NOMO-1 treated with dmso at 0.1 percent for 144 hours (cell line): Measurements from ENCODE around the gene GREM2.

Experiments
- DNase-seq: peaks from one replicate; lab custom pipeline; 2025; ENCODE audit not compliant: unreplicated experiment; lab: John Stamatoyannopoulos, UW

GREM2 gene

GRCh38 chr1:240501115-240501514 lies 110.8 kb downstream of the GREM2 start:
- no peak for DNase-seq

- no peak for DNase-seq
Observed at GRCh38 chr1:240500647-240501046, 111.3 kb downstream of the GREM2 start.

GRCh38 chr1:240499012-240499411 lies 112.9 kb downstream of the GREM2 start:
- no peak for DNase-seq

- DNase-seq = no peak
Observed at GRCh38 chr1:240498335-240498734, 113.6 kb downstream of the GREM2 start.

GRCh38 chr1:240497908-240498307 lies 114.0 kb downstream of the GREM2 start:
- DNase-seq = no peak

- DNase-seq = no peak
Observed at GRCh38 chr1:240496941-240497340, 115.0 kb downstream of the GREM2 start.

GRCh38 chr1:240496356-240496755 lies 115.6 kb downstream of the GREM2 start:
- DNase-seq = no peak

GRCh38 chr1:240495601-240496000 lies 116.4 kb downstream of the GREM2 start:
- DNase-seq = no peak

- DNase-seq = no peak
Observed at GRCh38 chr1:240492832-240493440, 119.0 kb downstream of the GREM2 start.

GRCh38 chr1:240491796-240492195 lies 120.2 kb downstream of the GREM2 start:
- DNase-seq = no peak

GRCh38 chr1:240491156-240491555 lies 120.8 kb downstream of the GREM2 start:
- no peak for DNase-seq

GRCh38 chr1:240487493-240487892 lies 124.5 kb downstream of the GREM2 start:
- no peak for DNase-seq

- no peak for DNase-seq
Observed at GRCh38 chr1:240486611-240487010, 125.3 kb downstream of the GREM2 start.

GRCh38 chr1:240484804-240485443 lies 127.0 kb downstream of the GREM2 start:
- DNase-seq = no peak

GRCh38 chr1:240478536-240478935 lies 133.4 kb downstream of the GREM2 start:
- no peak for DNase-seq

GRCh38 chr1:240475832-240476231 lies 136.1 kb downstream of the GREM2 start:
- no peak for DNase-seq

- DNase-seq = no peak
Observed at GRCh38 chr1:240474133-240474614, 137.8 kb downstream of the GREM2 start.

GRCh38 chr1:240468656-240469055 lies 143.3 kb downstream of the GREM2 start:
- DNase-seq = no peak

GRCh38 chr1:240467895-240468294 lies 144.1 kb downstream of the GREM2 start:
- no peak for DNase-seq

GRCh38 chr1:240466509-240466908 lies 145.4 kb downstream of the GREM2 start:
- no peak for DNase-seq

GRCh38 chr1:240465531-240465940 lies 146.4 kb downstream of the GREM2 start:
- no peak for DNase-seq

GRCh38 chr1:240464099-240464498 lies 147.9 kb downstream of the GREM2 start:
- DNase-seq = no peak
